Raji (cell line): ENCODE measurements around the gene C12orf75.

Experiments used
- POLR2A ChIP-seq: IDR thresholded peaks from 2 replicates; pipeline ENCODE4 v1.6.1; 2011; ENCODE audit warnings: low read depth, low read length, control low read depth; ENCODE audit not compliant: insufficient read depth

The C12orf75 gene

DNA sequence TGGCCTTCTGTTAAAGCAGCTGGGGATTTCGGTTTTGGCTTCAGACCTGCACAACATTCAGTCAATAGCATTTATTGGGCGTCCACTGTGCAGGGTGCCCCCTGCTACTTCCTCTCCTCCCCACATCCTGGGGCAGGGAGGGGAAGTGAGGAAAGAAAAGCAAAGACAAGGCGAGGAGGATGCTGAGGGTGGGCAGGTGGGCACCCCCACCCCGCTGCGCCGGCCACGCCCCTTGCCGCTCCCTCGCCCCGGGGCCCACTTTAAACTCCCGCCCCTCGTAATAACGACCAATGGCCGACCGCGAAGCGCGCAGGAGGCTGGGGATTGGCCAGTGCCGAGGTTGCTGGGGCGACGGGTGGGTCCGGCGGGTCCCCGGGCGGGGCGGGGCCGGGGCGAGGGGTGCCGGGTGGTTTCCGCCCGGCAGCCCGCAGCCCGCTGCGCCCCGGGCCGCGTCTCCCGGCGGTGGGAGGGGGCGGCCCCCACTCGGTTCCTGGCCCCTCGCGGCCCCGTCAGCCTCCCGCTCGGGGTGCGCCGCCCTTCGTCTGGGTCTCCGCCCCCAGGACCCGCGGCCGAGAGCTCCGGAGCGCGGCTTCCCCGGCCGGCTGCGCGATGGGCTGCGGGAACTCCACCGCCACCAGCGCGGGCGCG lies at the start of gene C12orf75:
C12orf75 (plus strand) TSS at position 409 of the 648 bp plus-strand sequence; CDS start at position 610, 201 bp downstream.
- peak; percentile 47 for TF ChIP-seq POLR2A

DNA sequence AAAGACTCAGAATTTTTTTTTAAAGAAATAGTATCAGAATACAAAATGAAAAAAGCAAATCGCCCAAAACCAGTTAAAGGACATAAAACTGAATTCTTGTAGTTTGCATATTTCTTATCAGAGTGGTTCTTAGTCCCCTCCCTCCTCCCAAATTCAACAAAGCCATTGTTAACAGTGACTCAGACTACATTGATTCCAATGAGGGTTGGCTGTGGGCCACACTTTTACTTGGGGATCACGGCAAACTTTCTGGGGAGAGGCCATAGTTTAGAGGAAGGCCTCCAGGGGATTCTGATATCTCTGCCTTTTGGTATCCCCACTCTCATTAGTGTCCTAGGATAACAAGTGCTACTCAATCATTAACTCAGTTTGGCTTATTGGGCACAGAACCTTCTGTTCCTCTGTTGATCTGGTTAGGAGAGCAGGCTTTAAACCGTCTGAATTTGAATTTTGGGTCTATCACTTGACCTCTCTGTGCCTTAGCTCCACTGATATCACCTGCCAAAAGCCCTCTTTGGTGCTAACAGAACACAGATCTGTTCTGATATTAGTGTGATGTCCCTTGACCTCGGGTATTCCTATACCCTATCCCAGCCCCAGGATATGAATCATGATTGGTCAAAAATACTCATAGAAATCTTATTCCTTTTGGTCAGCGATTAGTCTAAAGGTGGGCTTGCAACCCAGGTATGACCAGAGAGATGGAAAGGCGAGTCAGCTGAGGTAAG lies 49.4 kb upstream of the C12orf75 start:
- no peak for TF ChIP-seq POLR2A

DNA sequence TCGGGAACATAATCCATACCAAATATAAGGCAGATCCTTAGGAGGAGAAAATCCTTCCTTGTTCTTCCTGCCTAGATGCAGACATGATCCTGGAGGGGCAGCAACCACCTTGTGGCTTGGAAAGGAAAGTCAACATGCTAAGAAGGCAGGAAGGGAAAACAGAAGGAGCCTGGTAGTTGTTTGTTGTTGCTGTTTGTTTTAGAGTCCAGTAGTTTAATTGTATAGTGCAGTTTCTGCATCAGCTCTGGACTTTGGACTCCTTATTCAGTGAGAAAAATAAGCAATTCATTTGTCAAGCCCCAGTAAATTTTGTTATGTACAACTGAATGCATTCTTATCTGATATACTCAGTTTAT lies 48.8 kb upstream of the C12orf75 start:
- TF ChIP-seq POLR2A = no peak

GRCh38 chr12:105285378-105285777 lies 45.1 kb upstream of the C12orf75 start:
- TF ChIP-seq POLR2A = no peak

- TF ChIP-seq POLR2A = no peak
These were observed 43.1 kb upstream of the C12orf75 start for GRCh38 chr12:105287408-105287807.

GRCh38 chr12:105288311-105288996 lies 42.0 kb upstream of the C12orf75 start:
- TF ChIP-seq POLR2A = no peak

- TF ChIP-seq POLR2A = no peak
These were observed 41.2 kb upstream of the C12orf75 start for GRCh38 chr12:105289114-105289904.

- TF ChIP-seq POLR2A = no peak
These were observed 39.0 kb upstream of the C12orf75 start for GRCh38 chr12:105291531-105291930.

DNA sequence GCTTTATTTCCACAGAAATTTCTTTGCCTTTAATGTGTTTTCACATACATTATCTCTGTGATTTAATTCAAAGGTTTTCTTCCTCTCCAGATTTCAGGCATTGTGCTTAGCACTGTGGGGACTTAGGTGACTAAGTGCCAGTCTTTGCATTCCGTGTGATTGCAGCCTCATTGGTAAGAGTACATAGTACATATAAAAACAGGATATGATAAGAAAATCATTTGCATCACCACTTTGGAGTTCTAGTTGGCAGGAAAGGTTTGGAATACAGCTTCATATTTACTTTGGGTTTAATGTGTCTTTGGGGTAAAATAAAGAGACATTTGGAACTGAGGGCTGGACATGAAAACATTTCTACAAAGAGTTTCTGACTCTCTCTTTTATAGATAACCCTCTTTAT lies 37.8 kb upstream of the C12orf75 start:
- no peak for TF ChIP-seq POLR2A

- TF ChIP-seq POLR2A = no peak
These were observed 37.3 kb upstream of the C12orf75 start for GRCh38 chr12:105293187-105293586.

DNA sequence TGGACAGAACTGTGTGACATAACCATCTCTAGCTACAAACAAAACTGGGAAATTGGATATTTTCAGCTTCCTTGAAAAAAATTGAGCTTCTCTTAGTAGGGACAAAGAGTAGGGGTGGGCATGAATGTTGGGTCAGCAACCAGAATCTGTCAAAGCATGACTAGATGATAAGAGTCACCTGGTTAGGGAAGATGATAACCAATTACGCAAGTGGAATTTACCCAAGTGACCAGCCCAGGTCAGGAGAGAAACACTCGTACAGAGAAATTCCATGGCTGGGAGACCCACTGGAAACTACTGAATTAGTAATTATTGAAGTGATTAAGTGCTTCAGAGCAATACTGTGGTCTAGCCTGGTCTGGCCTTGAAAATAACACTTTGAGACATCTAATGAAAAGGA lies 36.3 kb upstream of the C12orf75 start:
- no peak for TF ChIP-seq POLR2A

DNA sequence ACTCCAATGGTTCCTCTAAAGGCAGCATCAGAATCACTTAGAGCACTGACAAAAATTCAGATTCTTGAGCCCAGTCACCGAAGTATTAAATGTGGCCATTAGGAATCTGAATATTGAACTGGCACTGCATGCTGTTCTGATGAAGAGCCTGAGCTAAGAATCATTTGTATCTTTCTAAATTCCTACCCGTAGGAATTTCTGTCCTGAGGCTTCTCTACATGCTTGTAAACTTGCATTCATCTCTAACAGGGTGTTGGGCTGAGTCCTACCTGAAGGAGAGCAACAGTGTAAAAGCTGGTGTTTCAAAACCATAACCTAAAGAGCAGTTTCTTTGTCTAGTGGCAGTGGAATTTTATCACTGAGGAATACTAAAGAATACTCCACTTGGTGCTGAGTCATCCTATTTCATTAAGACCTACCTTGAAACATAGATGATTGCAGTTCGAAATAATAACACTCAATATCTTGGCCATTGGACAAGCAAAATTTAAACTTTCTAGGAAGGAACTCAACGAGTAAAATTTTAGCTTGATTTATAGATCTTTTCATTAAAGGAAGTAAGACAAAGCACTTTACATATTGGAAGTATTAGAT lies 35.5 kb upstream of the C12orf75 start:
- no peak for TF ChIP-seq POLR2A

GRCh38 chr12:105296116-105297089 lies 34.1 kb upstream of the C12orf75 start:
- TF ChIP-seq POLR2A = no peak

DNA sequence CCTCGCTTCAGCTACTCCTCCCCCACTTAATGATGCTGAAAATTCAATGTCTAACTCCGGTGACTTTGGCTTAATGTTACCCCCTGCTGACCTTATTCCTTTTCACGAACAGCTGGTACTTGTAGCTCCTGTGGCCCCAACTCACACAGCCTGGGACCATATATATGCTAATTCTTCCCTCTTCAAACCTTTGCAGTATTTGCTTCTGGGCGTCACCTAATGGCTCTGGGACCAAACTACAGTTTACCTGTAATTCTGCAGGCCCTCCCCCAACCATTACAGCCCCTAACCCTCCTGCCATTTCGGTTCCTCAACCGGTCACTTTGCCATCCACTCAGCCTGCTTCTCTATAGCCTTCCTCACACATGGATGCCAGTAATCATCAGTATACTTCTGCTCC lies 29.6 kb upstream of the C12orf75 start:
- no peak for TF ChIP-seq POLR2A
